ENCODE results near the gene RAPGEF6. TPM values are rescaled to one million over a fixed set of nuclear protein-coding genes. Genes with fewer than 3 reads are reported as not detected.

The RAPGEF6 gene
- total and polyA plus RNA-seq, 2 experiments from 2014 or later: 9.5 to 20.3 TPM

GRCh38 chr5:131473731-131474130 is 161.3 kb downstream of the RAPGEF6 start:
- Mint-ChIP-seq H3K36me3 (ENCODE audit: low read depth) (peaks cover 3% of the 10 kb centered on the region; the same call in 1 of the 3 replicates), H3K27ac (peak overlapping the region; percentile 53; the same call in 1 of the 2 replicates), H3K9me3 (no peaks in the 10 kb centered on the region), H3K4me3 (no peak overlapping the region), H3K27me3 (ENCODE audit: insufficient read depth, low read depth, poor library complexity) (peaks cover 1% of the 10 kb centered on the region), H3K4me1 (peaks cover 9% of the 10 kb centered on the region)
- no peak overlapping the region for H3K27ac ChIP-seq (ENCODE audit: low read depth)
- no peak for DNase-seq (ENCODE audit: low spot score)
- H3K79me2 ChIP-seq (replicated peaks; ENCODE audit: insufficient read depth): no peaks in the 10 kb centered on the region
- H4K20me1 ChIP-seq (replicated peaks; ENCODE audit: insufficient read depth): no peaks in the 10 kb centered on the region; the same call in 1 of the 2 replicates
- no peaks in the 10 kb centered on the region for H3K27me3 ChIP-seq (ENCODE audit: insufficient read depth)
- no peak for ATAC-seq
- no peak for TF ChIP-seq EZH2 (IDR thresholded peaks at IDR 0.05; ENCODE audit: low read depth, unreplicated experiment)
- TF ChIP-seq NANOG (IDR thresholded peaks at IDR 0.05; ENCODE audit: borderline replicate concordance): no peak
- no peak for TF ChIP-seq ZNF462 (CRISPR knock-in tag; IDR thresholded peaks at IDR 0.05)
- no peak for TF ChIP-seq JUNB (IDR thresholded peaks at IDR 0.05; ENCODE audit: unreplicated experiment)
- no peak overlapping the region for H3K4me2 ChIP-seq
- H2AFZ ChIP-seq: no peak overlapping the region
- H3K36me3 ChIP-seq (ENCODE audit: insufficient read depth): no peaks in the 10 kb centered on the region
- H3F3A ChIP-seq (replicated peaks; ENCODE audit: low read depth): no peaks in the 10 kb centered on the region
- H3K9me2 ChIP-seq (ENCODE audit: insufficient read depth): no peaks in the 10 kb centered on the region
- no peak overlapping the region for H3K4me3 ChIP-seq
- no peaks in the 10 kb centered on the region; the same call in 1 of the 2 replicates for H3K4me1 ChIP-seq (ENCODE audit: insufficient read depth)

- Histone ChIP-seq H3K27me3 (ENCODE audit: insufficient read depth) (no peaks in the 10 kb centered on the region), H3K27ac (ENCODE audit: low read depth) (no peak overlapping the region), H3K4me3 (no peak overlapping the region), H3K4me1 (ENCODE audit: insufficient read depth) (no peaks in the 10 kb centered on the region), H3K36me3 (ENCODE audit: insufficient read depth) (no peaks in the 10 kb centered on the region), H3F3A (replicated peaks; ENCODE audit: low read depth) (no peaks in the 10 kb centered on the region), H3K4me2 (no peak overlapping the region), H3K79me2 (replicated peaks; ENCODE audit: insufficient read depth) (no peaks in the 10 kb centered on the region), H3K9me2 (ENCODE audit: insufficient read depth) (no peaks in the 10 kb centered on the region), H2AFZ (no peak overlapping the region), H4K20me1 (replicated peaks; ENCODE audit: insufficient read depth) (no peaks in the 10 kb centered on the region)
- DNase-seq (ENCODE audit: low spot score): no peak
- Mint-ChIP-seq H3K4me3 (no peak overlapping the region), H3K4me1 (no peaks in the 10 kb centered on the region; the same call in 2 of the 3 replicates), H3K9me3 (no peaks in the 10 kb centered on the region), H3K36me3 (ENCODE audit: low read depth) (peaks cover 5% of the 10 kb centered on the region; the same call in 2 of the 3 replicates), H3K27me3 (ENCODE audit: insufficient read depth, low read depth, poor library complexity) (peaks cover 1% of the 10 kb centered on the region), H3K27ac (0 out of 2 replicates have a peak overlapping the region, but pooled peaks have one; percentile 24)
- ATAC-seq: no peak
- TF ChIP-seq POLR2AphosphoS5 (IDR thresholded peaks at IDR 0.05; ENCODE audit: low read depth): no peak
- no peak for TF ChIP-seq JUNB (IDR thresholded peaks at IDR 0.05; ENCODE audit: unreplicated experiment)
- TF ChIP-seq EZH2phosphoT487 (IDR thresholded peaks at IDR 0.05; ENCODE audit: unreplicated experiment): no peak
- no peak for TF ChIP-seq CREB1 (CRISPR knock-in tag; IDR thresholded peaks at IDR 0.05; ENCODE audit: low read depth)
These were observed 168.8 kb downstream of the RAPGEF6 start for GRCh38 chr5:131466171-131466766.

Data from GM23338 (cell line).